PC-9 (cell line): ENCODE data around the gene JARID2. TPM values are rescaled to one million over a fixed set of nuclear protein-coding genes. Genes with fewer than 3 reads are reported as not detected.

ENCODE experiments used
- BruUV-seq: library from RNA; stranded (reverse); fragments of 400-500 nt; replicated peaks from 2 replicates; lab custom pipeline; 2021; lab: Mats Ljungman, UMichigan
- CTCF ChIA-PET: fragments of 300-600 bp; sonication (Branson Sonifier 250); formaldehyde crosslinking; loops from one replicate; lab custom pipeline; 2022; ENCODE audit warnings: antibody characterized with exemption; lab: Charles Lee
- POLR2A ChIA-PET: fragments of 300-600 bp; sonication (Branson Sonifier 250); formaldehyde crosslinking; loops from one replicate; lab custom pipeline; 2022; ENCODE audit warnings: antibody characterized with exemption; ENCODE audit not compliant: unreplicated experiment; lab: Charles Lee
- DNase-seq, 2 experiments: peaks; one replicate each; pipeline versions ENCODE4 v3.0.0 to v3.0.0-alpha.2; 2015 to 2022; ENCODE audit warnings: mixed read lengths in 1 of 2
- H2AFZ ChIP-seq: fragments of 200-600 bp; sonication (generic); 2 replicates; pipeline ENCODE4 v1.8.1; 2017; ENCODE audit warnings: antibody characterized with exemption
- H3F3A ChIP-seq: fragments of 200-600 bp; sonication (generic); 2 replicates; pipeline ENCODE4 v1.8.1; 2017; ENCODE audit warnings: antibody characterized with exemption, mild to moderate bottlenecking, low read depth; ENCODE audit not compliant: insufficient read depth
- H3K27ac ChIP-seq: fragments of 200-600 bp; sonication (generic); 2 replicates; pipeline ENCODE4 v1.6.1; 2016; ENCODE audit warnings: mixed run types
- H3K27me3 ChIP-seq: fragments of 200-600 bp; sonication (generic); 2 replicates; pipeline ENCODE4 v1.6.1; 2016; ENCODE audit warnings: low read depth, mixed run types; ENCODE audit not compliant: insufficient read depth
- H3K36me3 ChIP-seq: fragments of 200-600 bp; sonication (generic); 2 replicates; pipeline ENCODE4 v1.6.1; 2016; ENCODE audit warnings: low read depth, mixed run types
- H3K4me1 ChIP-seq: fragments of 200-600 bp; sonication (generic); replicated peaks from 2 replicates; pipeline ENCODE4 v1.6.1; 2016; ENCODE audit warnings: mixed run types; ENCODE audit not compliant: insufficient read depth
- H3K4me2 ChIP-seq: fragments of 200-600 bp; sonication (generic); 2 replicates; pipeline ENCODE4 v1.6.1; 2017; ENCODE audit warnings: mixed run types
- H3K4me3 ChIP-seq: fragments of 200-600 bp; sonication (generic); 2 replicates; pipeline ENCODE4 v1.6.1; 2016; ENCODE audit warnings: mixed run types
- H3K79me2 ChIP-seq: fragments of 200-600 bp; sonication (generic); 2 replicates; pipeline ENCODE4 v1.6.1; 2017; ENCODE audit warnings: low read depth, mixed run types
- H3K9me2 ChIP-seq: fragments of 200-600 bp; sonication (generic); 2 replicates; pipeline ENCODE4 v1.8.1; 2017; ENCODE audit warnings: mild to moderate bottlenecking; ENCODE audit not compliant: insufficient read depth
- H3K9me3 ChIP-seq: fragments of 200-600 bp; sonication (generic); 2 replicates; pipeline ENCODE4 v1.8.1; 2016; ENCODE audit warnings: low read depth; ENCODE audit not compliant: insufficient read depth
- H4K20me1 ChIP-seq: fragments of 200-600 bp; sonication (generic); 2 replicates; pipeline ENCODE4 v1.8.1; 2017; ENCODE audit not compliant: insufficient read depth
- EZH2 ChIP-seq: fragments of 200-600 bp; sonication (generic); IDR thresholded peaks from 2 replicates; pipeline ENCODE4 v1.8.0; 2017; ENCODE audit warnings: antibody characterized with exemption, low read depth
- intact Hi-C: fragments of 100-400 bp; cut with micrococcal nuclease; formaldehyde crosslinking; loops from one replicate; pipeline ENCODE4 v1.10.0; 2022; ENCODE audit not compliant: unreplicated experiment
- total RNA-seq: library from RNA; stranded (reverse); gene quantifications from 2 replicates; pipeline ENCODE4 v1.2.3, GENCODE V29; 2021
- TF ChIP-seq, protein P1 (sequence below): fragments of 200-600 bp; sonication (generic); conservative IDR thresholded peaks from 2 replicates; pipeline ENCODE4 v1.6.1; 2017; ENCODE audit warnings: mixed run types, antibody characterized with exemption, mild to moderate bottlenecking, moderate library complexity

Gene JARID2
- total RNA-seq, 1 experiment from 2014 or later = 35.0 TPM

DNA sequence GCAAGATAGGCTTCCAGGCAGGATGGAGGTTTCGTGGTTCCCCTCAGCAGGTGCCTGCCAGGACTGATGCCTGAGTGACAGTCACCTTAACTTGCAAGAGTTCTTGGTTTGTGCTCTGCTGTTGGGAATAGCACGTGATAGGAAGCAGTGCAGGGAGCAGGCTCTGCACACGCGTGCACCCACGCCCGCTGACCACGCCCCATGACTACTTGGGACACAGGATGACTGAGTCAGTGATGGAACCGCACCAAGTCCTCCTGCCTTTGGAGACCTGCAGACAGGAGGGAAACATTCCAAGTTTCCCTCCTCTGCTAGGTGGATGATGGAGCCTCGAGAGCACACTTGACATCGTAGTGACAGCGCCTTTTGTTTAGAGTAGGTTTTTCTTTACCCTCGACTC, 252.8 kb downstream of the JARID2 start:
- no peak overlapping the region for H3K27ac ChIP-seq
- H3K4me2 ChIP-seq = no peak overlapping the region

DNA sequence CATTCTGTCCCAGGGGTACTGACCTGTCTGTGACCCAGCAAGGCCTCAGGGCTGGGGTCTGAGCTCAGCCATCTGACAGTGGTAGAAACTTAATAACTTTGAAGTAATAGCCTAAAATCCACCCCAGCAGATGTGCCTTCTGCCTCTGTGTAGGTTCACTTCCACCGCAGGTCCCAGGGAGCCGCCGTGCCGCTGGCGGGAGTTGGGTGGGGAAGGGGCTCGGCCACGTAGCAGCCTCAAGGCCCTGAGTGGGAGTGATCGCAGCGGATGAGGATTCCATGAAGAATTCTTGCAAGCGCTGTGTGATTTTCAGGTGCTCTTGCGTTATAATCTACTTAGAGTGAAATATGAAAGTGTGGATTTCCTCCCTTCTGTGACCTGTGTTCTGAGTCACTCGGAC, 253.3 kb downstream of the JARID2 start:
- Histone ChIP-seq H3K36me3 (no peaks in the 10 kb centered on the region), H4K20me1 (peaks cover 2% of the 10 kb centered on the region), H3K27me3 (no peaks in the 10 kb centered on the region), H3K4me2 (no peak overlapping the region), H3K4me3 (no peak overlapping the region), H3K27ac (no peak overlapping the region), H2AFZ (no peak overlapping the region), H3K9me3 (no peaks in the 10 kb centered on the region), H3K79me2 (no peaks in the 10 kb centered on the region), H3K9me2 (no peaks in the 10 kb centered on the region), H3F3A (no peaks in the 10 kb centered on the region), H3K4me1 (no peaks in the 10 kb centered on the region)
- intact Hi-C loops = no loop called here
- CTCF ChIA-PET = no interaction called here
- no peak for DNase-seq
- POLR2A ChIA-PET = no interaction called here
- no peak for TF ChIP-seq EZH2
- BruUV-seq = no TSS peak

More for the DNA sequence above, 252.8 kb downstream of the JARID2 start:
- POLR2A ChIA-PET = no interaction called here
- no peaks in the 10 kb centered on the region for H3K4me1 ChIP-seq
- no peaks in the 10 kb centered on the region for H3F3A ChIP-seq
- intact Hi-C loops = no loop called here
- no peaks in the 10 kb centered on the region for H3K36me3 ChIP-seq
- no peaks in the 10 kb centered on the region for H3K9me3 ChIP-seq
- BruUV-seq = no TSS peak
- H3K9me2 ChIP-seq = no peaks in the 10 kb centered on the region
- no peaks in the 10 kb centered on the region; the same call in 1 of the 2 replicates for H4K20me1 ChIP-seq
- no peak overlapping the region for H2AFZ ChIP-seq
- H3K27me3 ChIP-seq = no peaks in the 10 kb centered on the region
- no peaks in the 10 kb centered on the region for H3K79me2 ChIP-seq
- DNase-seq = no peak
- TF ChIP-seq, protein P1, sequence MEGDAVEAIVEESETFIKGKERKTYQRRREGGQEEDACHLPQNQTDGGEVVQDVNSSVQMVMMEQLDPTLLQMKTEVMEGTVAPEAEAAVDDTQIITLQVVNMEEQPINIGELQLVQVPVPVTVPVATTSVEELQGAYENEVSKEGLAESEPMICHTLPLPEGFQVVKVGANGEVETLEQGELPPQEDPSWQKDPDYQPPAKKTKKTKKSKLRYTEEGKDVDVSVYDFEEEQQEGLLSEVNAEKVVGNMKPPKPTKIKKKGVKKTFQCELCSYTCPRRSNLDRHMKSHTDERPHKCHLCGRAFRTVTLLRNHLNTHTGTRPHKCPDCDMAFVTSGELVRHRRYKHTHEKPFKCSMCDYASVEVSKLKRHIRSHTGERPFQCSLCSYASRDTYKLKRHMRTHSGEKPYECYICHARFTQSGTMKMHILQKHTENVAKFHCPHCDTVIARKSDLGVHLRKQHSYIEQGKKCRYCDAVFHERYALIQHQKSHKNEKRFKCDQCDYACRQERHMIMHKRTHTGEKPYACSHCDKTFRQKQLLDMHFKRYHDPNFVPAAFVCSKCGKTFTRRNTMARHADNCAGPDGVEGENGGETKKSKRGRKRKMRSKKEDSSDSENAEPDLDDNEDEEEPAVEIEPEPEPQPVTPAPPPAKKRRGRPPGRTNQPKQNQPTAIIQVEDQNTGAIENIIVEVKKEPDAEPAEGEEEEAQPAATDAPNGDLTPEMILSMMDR = no peak
- TF ChIP-seq EZH2 = no peak
- CTCF ChIA-PET = no interaction called here
- H3K4me3 ChIP-seq = no peak overlapping the region

DNA sequence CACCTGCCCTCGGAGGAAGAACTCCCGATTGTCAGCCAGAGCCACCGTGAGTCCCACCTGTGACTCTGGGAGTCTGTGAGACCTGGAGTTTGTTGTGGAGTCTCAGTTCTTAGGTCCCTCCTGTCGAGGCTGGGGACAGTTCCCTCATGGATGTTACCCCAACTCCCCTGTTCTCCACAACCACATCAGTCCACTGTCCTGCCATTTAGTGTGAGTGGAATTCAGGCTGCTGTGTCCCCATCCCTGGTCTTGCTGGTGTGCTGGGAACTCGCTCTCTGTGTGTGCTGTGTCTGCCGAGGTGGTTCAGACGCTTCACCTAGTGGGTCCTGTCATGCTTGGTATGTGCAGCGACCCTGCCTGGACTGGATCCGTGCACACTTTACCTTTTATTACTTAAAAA, 253.7 kb downstream of the JARID2 start:
- no TSS peak for BruUV-seq
- peaks cover 6% of the 10 kb centered on the region for H4K20me1 ChIP-seq
- CTCF ChIA-PET = no interaction called here

More for the DNA sequence above, 253.7 kb downstream of the JARID2 start:
- Histone ChIP-seq H3K9me3 (no peaks in the 10 kb centered on the region), H3K4me2 (no peak overlapping the region), H3K79me2 (no peaks in the 10 kb centered on the region), H3K27me3 (no peaks in the 10 kb centered on the region), H3K4me3 (no peak overlapping the region), H2AFZ (no peak overlapping the region), H3K4me1 (no peaks in the 10 kb centered on the region), H3K9me2 (no peaks in the 10 kb centered on the region), H3F3A (no peaks in the 10 kb centered on the region), H3K27ac (no peak overlapping the region), H3K36me3 (no peaks in the 10 kb centered on the region)
- intact Hi-C loops = no loop called here
- POLR2A ChIA-PET = no interaction called here
- TF ChIP-seq, protein P1 = no peak
- no peak for TF ChIP-seq EZH2
- DNase-seq = no peak
